WTC11 (cell line): Measurements from ENCODE around the gene WRAP73. TPM values are rescaled to one million over a fixed set of nuclear protein-coding genes. Genes with fewer than 3 reads are reported as not detected.

Source experiments
- ATAC-seq: fragments of 200-7000 bp; cut with Tn5 transposase; 2 replicates; pipeline ENCODE4 v1.10.0; 2021; ENCODE audit warnings: mild to moderate bottlenecking, moderate library complexity
- CTCF ChIA-PET: fragments of 300-600 bp; sonication (Branson Sonifier 250); formaldehyde crosslinking; loops from one replicate; lab custom pipeline; 2021; ENCODE audit warnings: antibody characterized with exemption; lab: Charles Lee
- POLR2A ChIA-PET: fragments of 350-600 bp; sonication (Branson Sonifier 250); formaldehyde crosslinking; loops from one replicate; lab custom pipeline; 2021; ENCODE audit warnings: antibody characterized with exemption; lab: Charles Lee
- DNase-seq: peaks from one replicate; pipeline ENCODE4 v3.0.0; 2021; ENCODE audit warnings: low spot score
- H3K27ac Mint-ChIP-seq: 2 replicates; pipeline ENCODE4 v1.8.0; 2021; ENCODE audit warnings: mixed read lengths
- H3K27me3 Mint-ChIP-seq: 2 replicates; pipeline ENCODE4 v1.8.0; 2021; ENCODE audit warnings: low read depth, mild to moderate bottlenecking, moderate library complexity, mixed read lengths
- H3K36me3 Mint-ChIP-seq: 2 replicates; pipeline ENCODE4 v1.8.0; 2021; ENCODE audit warnings: mixed read lengths
- H3K4me1 Mint-ChIP-seq: 2 replicates; pipeline ENCODE4 v1.8.0; 2022; ENCODE audit warnings: mixed read lengths
- H3K4me3 Mint-ChIP-seq: 2 replicates; pipeline ENCODE4 v1.8.0; 2021; ENCODE audit warnings: mild to moderate bottlenecking, moderate library complexity, mixed read lengths
- H3K9me3 Mint-ChIP-seq: 2 replicates; pipeline ENCODE4 v1.8.0; 2021; ENCODE audit warnings: mixed read lengths
- E2F1 ChIP-seq: sonication (generic); formaldehyde crosslinking; IDR thresholded peaks from 2 replicates; pipeline ENCODE4 v1.8.0; 2022; ENCODE audit warnings: mild to moderate bottlenecking, missing genetic modification reagents
- ERG ChIP-seq: fragments of 250-450 bp; sonication (Bioruptor Pico); IDR thresholded peaks from 2 replicates; pipeline ENCODE4 v1.8.0; 2021; ENCODE audit warnings: mild to moderate bottlenecking
- FOXP4 ChIP-seq: sonication (generic); formaldehyde crosslinking; IDR thresholded peaks from 2 replicates; pipeline ENCODE4 v1.8.0; 2022; ENCODE audit warnings: mild to moderate bottlenecking, missing genetic modification reagents
- JUN ChIP-seq: sonication (generic); formaldehyde crosslinking; IDR thresholded peaks from 2 replicates; pipeline ENCODE4 v1.8.0; 2023; ENCODE audit warnings: mild to moderate bottlenecking, missing genetic modification reagents
- NFATC4 ChIP-seq: fragments of 250-450 bp; sonication (Bioruptor Pico); IDR thresholded peaks from 2 replicates; pipeline ENCODE4 v1.9.0; 2021; ENCODE audit warnings: mild to moderate bottlenecking
- NR3C1 ChIP-seq: sonication (generic); formaldehyde crosslinking; conservative IDR thresholded peaks from 2 replicates; pipeline ENCODE4 v1.8.1; 2023; ENCODE audit warnings: low read depth, mild to moderate bottlenecking, missing genetic modification reagents
- OVOL2 ChIP-seq: fragments of 250-450 bp; sonication (Bioruptor Pico); IDR thresholded peaks from 2 replicates; pipeline ENCODE4 v1.9.0; 2021; ENCODE audit warnings: mild to moderate bottlenecking, borderline replicate concordance
- TEAD4 ChIP-seq: sonication (generic); formaldehyde crosslinking; IDR thresholded peaks from 2 replicates; pipeline ENCODE4 v1.8.0; 2022; ENCODE audit warnings: mild to moderate bottlenecking, missing genetic modification reagents
- ZNF138 ChIP-seq: sonication (generic); formaldehyde crosslinking; conservative IDR thresholded peaks from 2 replicates; pipeline ENCODE4 v1.8.1; 2022; ENCODE audit warnings: mild to moderate bottlenecking, moderate library complexity, missing genetic modification reagents
- ZNF219 ChIP-seq: sonication (generic); formaldehyde crosslinking; IDR thresholded peaks from 2 replicates; pipeline ENCODE4 v1.8.0; 2023; ENCODE audit warnings: missing genetic modification reagents, mild to moderate bottlenecking, borderline replicate concordance
- ZNF317 ChIP-seq: sonication (generic); formaldehyde crosslinking; IDR thresholded peaks from 2 replicates; pipeline ENCODE4 v1.8.1; 2023; ENCODE audit warnings: low read depth, mild to moderate bottlenecking, moderate library complexity, missing genetic modification reagents, borderline replicate concordance
- ZNF425 ChIP-seq: fragments of 250-450 bp; sonication (Bioruptor Pico); conservative IDR thresholded peaks from 2 replicates; pipeline ENCODE4 v1.9.0; 2021; ENCODE audit warnings: mild to moderate bottlenecking
- total RNA-seq: library from RNA; stranded (reverse); gene quantifications from 3 replicates; pipeline ENCODE4 v1.2.3, GENCODE V29; 2021
- TF ChIP-seq, protein P1 (sequence below): sonication (generic); formaldehyde crosslinking; conservative IDR thresholded peaks from 2 replicates; pipeline ENCODE4 v1.8.1; 2022; ENCODE audit warnings: mild to moderate bottlenecking, missing genetic modification reagents
- TF ChIP-seq, protein P2 (sequence below): sonication (generic); formaldehyde crosslinking; IDR thresholded peaks from 2 replicates; pipeline ENCODE4 v1.8.1; 2023; ENCODE audit warnings: mild to moderate bottlenecking, missing genetic modification reagents, moderate library complexity
- TF ChIP-seq, protein P3 (sequence below): sonication (generic); formaldehyde crosslinking; IDR thresholded peaks from 2 replicates; pipeline ENCODE4 v1.8.0; 2022; ENCODE audit warnings: missing genetic modification reagents
- TF ChIP-seq, protein P4 (sequence below): fragments of 250-450 bp; sonication (Bioruptor Pico); IDR thresholded peaks from 2 replicates; pipeline ENCODE4 v1.9.0; 2021; ENCODE audit warnings: moderate library complexity, mild to moderate bottlenecking, inconsistent platforms, borderline replicate concordance

Gene WRAP73
- total RNA-seq, 1 experiment from 2014 or later, result 39.2 TPM

GRCh38 chr1:3687504-3687903 is 37.6 kb upstream of the WRAP73 start:
- Mint-ChIP-seq H3K27ac (no peak overlapping the region), H3K4me1 (peaks cover 18% of the 10 kb centered on the region), H3K9me3 (no peaks in the 10 kb centered on the region), H3K4me3 (no peak overlapping the region), H3K27me3 (peaks cover 7% of the 10 kb centered on the region), H3K36me3 (peaks cover 3% of the 10 kb centered on the region; the same call in 1 of the 2 replicates)
- ChIA-PET CTCF (interaction anchor here (2.4 to 2.9 kb wide), 4 partner anchors 8 to 40 kb away, joined by 8 to 15 read pairs (median 10); no protein-coding TSS in a partner anchor), POLR2A (no interaction called here)
- TF ChIP-seq ERG (CRISPR knock-in tag) (no peak), NFATC4 (CRISPR knock-in tag) (no peak), JUN (CRISPR knock-in tag) (no peak), ZNF219 (CRISPR knock-in tag) (no peak), NR3C1 (no peak), E2F1 (CRISPR knock-in tag) (no peak), OVOL2 (CRISPR knock-in tag) (no peak), ZNF138 (CRISPR knock-in tag) (no peak), TEAD4 (CRISPR knock-in tag) (no peak), ZNF317 (CRISPR knock-in tag) (no peak), FOXP4 (CRISPR knock-in tag) (no peak), ZNF425 (CRISPR knock-in tag) (no peak)
- TF ChIP-seq, protein P1, sequence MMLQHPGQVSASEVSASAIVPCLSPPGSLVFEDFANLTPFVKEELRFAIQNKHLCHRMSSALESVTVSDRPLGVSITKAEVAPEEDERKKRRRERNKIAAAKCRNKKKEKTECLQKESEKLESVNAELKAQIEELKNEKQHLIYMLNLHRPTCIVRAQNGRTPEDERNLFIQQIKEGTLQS, result no peak
- TF ChIP-seq, protein P2, sequence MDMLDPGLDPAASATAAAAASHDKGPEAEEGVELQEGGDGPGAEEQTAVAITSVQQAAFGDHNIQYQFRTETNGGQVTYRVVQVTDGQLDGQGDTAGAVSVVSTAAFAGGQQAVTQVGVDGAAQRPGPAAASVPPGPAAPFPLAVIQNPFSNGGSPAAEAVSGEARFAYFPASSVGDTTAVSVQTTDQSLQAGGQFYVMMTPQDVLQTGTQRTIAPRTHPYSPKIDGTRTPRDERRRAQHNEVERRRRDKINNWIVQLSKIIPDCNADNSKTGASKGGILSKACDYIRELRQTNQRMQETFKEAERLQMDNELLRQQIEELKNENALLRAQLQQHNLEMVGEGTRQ (CRISPR knock-in tag), result no peak
- TF ChIP-seq, protein P3, sequence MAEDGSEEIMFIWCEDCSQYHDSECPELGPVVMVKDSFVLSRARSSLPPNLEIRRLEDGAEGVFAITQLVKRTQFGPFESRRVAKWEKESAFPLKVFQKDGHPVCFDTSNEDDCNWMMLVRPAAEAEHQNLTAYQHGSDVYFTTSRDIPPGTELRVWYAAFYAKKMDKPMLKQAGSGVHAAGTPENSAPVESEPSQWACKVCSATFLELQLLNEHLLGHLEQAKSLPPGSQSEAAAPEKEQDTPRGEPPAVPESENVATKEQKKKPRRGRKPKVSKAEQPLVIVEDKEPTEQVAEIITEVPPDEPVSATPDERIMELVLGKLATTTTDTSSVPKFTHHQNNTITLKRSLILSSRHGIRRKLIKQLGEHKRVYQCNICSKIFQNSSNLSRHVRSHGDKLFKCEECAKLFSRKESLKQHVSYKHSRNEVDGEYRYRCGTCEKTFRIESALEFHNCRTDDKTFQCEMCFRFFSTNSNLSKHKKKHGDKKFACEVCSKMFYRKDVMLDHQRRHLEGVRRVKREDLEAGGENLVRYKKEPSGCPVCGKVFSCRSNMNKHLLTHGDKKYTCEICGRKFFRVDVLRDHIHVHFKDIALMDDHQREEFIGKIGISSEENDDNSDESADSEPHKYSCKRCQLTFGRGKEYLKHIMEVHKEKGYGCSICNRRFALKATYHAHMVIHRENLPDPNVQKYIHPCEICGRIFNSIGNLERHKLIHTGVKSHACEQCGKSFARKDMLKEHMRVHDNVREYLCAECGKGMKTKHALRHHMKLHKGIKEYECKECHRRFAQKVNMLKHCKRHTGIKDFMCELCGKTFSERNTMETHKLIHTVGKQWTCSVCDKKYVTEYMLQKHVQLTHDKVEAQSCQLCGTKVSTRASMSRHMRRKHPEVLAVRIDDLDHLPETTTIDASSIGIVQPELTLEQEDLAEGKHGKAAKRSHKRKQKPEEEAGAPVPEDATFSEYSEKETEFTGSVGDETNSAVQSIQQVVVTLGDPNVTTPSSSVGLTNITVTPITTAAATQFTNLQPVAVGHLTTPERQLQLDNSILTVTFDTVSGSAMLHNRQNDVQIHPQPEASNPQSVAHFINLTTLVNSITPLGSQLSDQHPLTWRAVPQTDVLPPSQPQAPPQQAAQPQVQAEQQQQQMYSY (CRISPR knock-in tag), result no peak
- TF ChIP-seq, protein P4, sequence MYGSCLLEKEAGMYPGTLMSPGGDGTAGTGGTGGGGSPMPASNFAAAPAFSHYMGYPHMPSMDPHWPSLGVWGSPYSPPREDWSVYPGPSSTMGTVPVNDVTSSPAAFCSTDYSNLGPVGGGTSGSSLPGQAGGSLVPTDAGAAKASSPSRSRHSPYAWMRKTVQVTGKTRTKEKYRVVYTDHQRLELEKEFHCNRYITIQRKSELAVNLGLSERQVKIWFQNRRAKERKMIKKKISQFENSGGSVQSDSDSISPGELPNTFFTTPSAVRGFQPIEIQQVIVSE (CRISPR knock-in tag), result no peak
- peak; percentile 49 for ATAC-seq
- peak; percentile 53 for DNase-seq
